Endometrium (tissue), 2 donors: Measurements from ENCODE around the gene FARP2.
"Not testable (repeated sequence)": the region's sequence is repeated elsewhere in the genome, so short reads cannot be mapped to it uniquely, and the experiment has no call there.

Source experiments
- FAIRE-seq: peaks from 2 replicates; lab custom pipeline; 2012; peaks lifted over from hg19 to GRCh38; lab: Jason Lieb, UNC
- donor health status: control.
- donor health status: control.

The FARP2 gene

GRCh38 chr2:241413501-241413900 is 57.4 kb downstream of the FARP2 start:
- not testable (repeated sequence) for FAIRE-seq

DNA sequence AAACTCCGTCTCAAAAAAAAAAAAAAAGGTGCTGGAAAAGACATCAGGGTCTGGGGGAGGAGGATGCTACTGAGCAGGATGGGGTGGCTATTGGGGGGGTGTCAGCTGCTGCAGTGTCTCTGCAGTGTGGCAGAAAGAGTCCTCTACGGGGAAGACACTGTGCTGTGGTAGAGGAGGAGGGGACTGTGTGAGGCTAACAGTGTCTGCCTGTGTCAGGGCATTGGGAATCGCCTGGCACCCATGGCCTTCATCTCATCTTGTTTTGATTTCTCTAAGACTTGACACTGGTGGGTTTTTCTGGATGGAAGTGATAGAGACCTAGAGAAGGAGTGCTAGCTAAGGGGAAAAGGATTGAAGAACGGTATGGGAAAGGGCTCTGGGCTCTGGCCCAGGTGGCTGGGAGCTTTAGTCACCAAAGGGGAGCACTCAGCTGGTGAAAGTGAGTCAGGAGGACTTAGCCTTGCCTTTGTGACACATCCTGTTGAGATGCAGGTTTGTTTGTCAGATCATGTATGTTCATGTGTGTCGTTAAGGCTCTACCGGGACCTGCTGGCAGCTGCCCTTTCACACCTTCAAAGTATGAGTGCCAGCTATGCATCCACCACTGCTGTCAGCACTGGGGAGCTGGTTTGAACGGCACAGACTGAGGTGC is 58.0 kb downstream of the FARP2 start:
- no peak for FAIRE-seq

DNA sequence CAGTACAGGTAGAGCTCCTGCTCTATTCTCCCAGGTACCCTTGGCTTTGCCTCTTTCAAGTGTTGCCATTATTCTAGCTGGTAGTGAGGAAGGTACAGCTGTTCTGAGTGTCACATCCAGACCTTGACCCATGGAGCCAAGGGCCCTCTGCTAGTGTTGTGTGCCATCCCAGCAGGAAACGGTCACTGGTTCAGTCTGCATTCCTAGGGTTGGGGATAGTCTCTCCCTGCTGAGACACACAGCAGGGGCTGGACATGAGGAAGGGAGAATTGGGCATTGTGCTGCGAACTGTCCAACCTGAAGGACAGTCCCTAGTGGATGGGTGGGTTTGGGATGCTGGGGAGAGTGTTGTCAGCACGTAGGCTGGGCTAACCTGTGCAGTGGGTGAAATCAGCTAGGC is 59.1 kb downstream of the FARP2 start:
- FAIRE-seq = no peak

DNA sequence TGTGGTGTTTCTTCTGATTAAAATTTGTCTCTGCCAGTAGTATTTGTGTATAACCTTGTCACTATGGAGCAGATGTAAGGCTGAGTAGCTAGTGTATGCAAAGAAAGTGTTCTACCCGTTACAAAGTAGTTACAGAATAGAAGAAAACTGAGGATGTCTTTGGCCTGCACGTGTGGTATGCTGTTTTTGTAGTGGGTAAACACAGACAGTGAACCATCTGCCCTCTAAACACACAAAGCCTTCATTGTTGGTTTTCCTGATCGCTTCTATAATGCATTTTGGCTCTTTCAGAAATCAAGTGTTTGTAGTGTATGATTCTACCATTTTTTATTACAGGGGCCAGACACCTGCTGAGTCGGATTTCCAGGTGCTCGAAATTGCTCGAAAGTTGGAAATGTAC is 61.5 kb downstream of the FARP2 start:
- FAIRE-seq = no peak

- no peak for FAIRE-seq
Observed at GRCh38 chr2:241421330-241421729, 65.2 kb downstream of the FARP2 start.

GRCh38 chr2:241421942-241422341 is 65.9 kb downstream of the FARP2 start:
- FAIRE-seq = not testable (repeated sequence)

DNA sequence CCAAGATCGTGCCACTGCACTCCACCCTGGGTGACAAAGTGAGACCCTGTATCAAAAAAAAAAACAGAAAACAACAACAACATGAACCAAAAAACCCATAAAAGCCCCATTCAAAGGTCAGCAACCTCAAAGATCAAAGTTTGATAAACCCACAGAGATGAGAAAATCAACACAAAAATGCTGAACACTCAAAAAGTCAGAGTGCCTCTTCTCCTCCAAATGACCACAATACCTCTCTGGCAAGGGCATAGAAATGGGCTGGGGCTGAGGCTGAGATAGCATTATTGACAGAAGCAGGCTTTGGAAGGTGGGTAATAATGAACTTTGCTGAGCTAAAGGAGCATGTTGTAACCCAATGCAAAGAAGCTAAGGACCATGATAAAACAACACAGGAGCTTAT is 66.3 kb downstream of the FARP2 start:
- FAIRE-seq = no peak

DNA sequence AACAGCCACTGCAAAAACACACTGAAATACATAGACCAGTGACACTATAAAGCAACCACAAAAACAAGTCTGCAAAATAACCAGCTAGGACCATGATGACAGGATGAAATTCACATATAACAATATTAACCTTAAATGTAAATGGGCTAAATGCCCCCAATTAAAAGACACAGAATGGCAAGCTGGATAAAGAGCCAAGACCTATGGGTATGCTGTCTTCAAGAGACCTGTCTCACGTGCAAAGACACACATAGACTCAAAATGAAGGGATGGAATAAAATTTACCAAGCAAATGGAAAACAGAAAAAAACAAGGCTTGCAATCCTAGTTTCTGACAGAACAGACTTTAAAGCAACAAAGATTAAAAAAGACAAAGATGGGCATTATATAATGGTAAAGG is 67.4 kb downstream of the FARP2 start:
- not testable (repeated sequence) for FAIRE-seq

- FAIRE-seq = no peak
Observed at GRCh38 chr2:241425368-241425767, 69.3 kb downstream of the FARP2 start.

- FAIRE-seq = no peak
Observed at GRCh38 chr2:241430178-241430577, 74.1 kb downstream of the FARP2 start.

GRCh38 chr2:241432824-241433448 is 76.9 kb downstream of the FARP2 start:
- no peak for FAIRE-seq

GRCh38 chr2:241437179-241437578 is 81.1 kb downstream of the FARP2 start:
- FAIRE-seq = no peak

DNA sequence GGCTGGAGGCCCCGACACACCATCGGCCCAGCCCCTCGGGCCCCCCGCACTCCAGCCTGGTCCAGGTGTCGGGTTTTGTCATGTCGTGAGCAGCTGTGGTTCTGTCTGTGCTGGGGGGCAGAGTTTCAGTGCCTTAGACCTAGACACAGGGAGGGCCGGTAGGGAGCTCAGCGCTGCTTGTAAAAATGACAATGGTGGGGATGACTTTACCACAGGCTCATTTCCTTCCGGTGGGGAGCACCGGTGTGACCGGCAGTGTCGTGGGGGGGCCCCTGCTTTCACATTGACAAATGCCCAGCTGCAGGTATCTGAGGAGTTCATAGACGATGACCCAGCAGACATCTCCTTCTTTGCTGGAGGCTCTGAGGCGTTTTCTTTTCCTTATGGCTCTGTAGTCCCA is 85.4 kb downstream of the FARP2 start:
- FAIRE-seq = no peak

GRCh38 chr2:241443486-241444223 is 87.6 kb downstream of the FARP2 start:
- no peak for FAIRE-seq

DNA sequence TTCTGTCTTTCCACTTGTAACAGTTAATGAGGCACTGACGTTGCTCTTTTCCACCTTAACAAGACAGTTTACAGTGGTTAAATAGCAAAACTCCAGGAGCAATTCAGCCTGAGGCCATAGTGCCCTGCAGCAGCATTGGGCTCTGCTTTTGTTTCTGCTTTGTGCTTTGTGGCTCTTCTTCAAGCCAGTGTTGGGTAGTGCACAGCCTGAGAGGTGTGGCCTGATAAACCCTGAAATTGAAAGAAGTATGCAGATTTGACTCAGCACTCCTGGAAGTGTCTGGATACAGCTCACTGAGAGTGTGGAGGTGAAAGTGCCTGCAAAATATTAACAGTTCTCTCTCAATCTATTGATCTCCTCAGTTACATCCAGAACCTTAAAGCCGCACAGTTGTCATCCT is 89.3 kb downstream of the FARP2 start:
- FAIRE-seq = no peak

DNA sequence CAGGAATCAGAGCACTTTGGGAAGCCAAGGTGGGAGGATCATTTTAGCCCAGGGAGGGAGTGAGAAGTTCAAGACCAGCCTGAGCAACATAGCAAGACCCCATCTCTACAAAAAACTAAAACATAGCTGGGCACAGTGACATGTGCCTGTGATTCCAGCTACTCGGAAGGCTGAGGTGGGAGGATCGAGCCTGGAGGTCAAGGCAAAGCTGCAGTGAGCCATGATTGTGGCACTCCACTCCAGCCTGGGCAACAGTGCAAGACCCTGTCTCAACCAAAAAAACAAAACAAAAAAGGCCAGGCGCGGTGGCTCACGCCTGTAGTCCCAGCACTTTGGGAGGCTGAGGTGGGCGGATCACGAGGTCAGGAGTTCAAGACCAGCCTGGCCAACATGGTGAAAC is 94.0 kb downstream of the FARP2 start:
- FAIRE-seq = not testable (repeated sequence)

- no peak for FAIRE-seq
Observed at GRCh38 chr2:241451840-241452506, 95.9 kb downstream of the FARP2 start.

- not testable (repeated sequence) for FAIRE-seq
Observed at GRCh38 chr2:241453919-241454318, 97.8 kb downstream of the FARP2 start.

DNA sequence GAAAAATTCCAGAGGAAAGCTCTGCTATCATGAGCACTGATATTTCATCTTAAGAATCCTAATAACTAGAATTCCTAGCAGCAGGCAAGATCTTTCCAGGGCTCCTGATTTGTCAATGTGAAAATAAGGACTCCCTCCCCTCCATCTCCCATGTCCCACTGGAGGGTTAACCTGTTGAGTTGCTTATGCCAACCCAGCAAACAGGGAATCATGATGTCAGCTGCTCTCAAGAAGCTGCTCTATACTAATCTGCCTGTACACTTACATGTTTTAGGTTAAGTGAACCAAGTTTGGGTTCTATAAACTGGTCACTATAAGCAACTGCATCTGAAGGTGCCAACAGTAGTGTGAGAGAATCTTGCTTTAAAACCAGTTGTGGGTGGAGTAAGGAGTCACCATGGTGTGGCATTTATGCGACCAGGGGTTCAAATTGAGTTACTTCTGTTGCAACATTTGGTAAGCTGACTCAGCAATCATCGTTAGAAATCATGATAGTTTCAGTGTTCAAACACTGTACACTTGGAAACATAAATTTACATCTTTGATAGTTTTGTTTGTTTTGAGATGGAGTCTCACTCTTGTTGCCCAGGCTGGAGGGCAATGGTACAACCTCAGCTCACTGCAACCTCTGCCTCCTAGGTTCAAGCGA is 98.9 kb downstream of the FARP2 start:
- no peak for FAIRE-seq

GRCh38 chr2:241456546-241456945 is 100.5 kb downstream of the FARP2 start:
- FAIRE-seq = no peak

GRCh38 chr2:241458687-241459086 is 102.6 kb downstream of the FARP2 start:
- FAIRE-seq = no peak

GRCh38 chr2:241459520-241459919 is 103.4 kb downstream of the FARP2 start:
- no peak for FAIRE-seq
